NCI-H748 (cell line): Measurements from ENCODE around the gene SPG11.

Source experiments
- DNase-seq: peaks from one replicate; lab custom pipeline; 2025; ENCODE audit not compliant: unreplicated experiment; lab: John Stamatoyannopoulos, UW

SPG11 gene

DNA sequence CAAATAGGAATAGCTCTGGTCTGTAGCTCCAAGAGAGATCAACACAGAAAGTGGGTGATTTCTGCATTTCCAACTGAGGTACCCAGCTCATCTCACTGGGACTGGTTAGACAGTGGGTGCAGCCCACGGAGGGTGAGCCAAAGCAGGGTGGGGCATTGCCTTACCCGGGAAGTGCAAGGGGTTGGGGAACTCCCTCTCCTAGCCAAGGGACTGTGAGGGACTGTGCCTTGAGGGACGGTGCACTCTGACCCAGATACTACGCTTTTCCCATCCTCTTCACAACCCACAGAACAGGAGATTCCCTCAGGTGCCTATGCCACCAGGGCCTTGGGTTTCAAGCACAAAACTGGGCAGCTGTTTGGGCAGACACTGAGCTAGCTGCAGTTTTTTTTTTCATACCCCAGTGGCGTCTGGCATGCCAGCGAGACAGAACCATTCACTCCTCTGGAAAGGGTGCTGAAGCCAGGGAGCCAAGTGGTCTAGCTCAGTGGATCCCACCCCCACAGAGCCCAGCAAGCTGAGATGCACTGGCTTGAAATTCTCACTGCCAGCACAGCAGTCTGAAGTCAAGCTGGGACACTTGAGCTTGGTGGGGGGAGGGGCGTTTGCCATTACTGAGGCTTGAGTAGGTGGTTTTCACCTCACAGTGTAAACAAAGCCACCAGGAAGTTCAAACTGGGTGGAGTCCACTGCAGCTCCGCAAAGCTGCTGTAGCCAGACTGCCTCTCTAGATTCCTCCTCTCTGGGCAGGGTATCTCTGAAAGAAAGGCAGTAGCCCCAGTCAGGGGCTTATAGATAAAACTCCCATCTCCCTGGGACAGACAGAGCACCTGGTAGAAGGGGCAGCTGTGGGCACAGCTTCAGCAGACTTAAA is 19.6 kb upstream of the SPG11 start:
- DNase-seq: peak; percentile 82

DNA sequence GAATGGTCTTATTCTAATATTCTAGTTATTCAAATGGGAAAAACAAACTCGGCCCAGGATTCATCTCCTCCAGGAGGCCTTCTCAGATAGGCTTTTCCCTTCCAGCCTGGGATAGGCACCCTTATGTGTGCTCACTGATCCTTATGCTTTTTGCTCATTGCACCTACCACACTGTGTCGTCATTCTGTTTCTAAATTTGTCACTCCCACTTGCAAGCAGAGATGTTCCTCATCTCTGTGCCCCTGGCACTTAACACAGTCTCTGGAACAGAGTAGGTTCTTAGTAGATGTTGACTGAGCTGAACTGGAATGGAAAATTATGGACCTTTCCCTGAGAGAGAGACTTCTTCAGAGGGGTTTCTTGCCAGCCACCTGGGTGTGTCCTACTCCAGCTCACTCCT is 18.7 kb upstream of the SPG11 start:
- no peak for DNase-seq

DNA sequence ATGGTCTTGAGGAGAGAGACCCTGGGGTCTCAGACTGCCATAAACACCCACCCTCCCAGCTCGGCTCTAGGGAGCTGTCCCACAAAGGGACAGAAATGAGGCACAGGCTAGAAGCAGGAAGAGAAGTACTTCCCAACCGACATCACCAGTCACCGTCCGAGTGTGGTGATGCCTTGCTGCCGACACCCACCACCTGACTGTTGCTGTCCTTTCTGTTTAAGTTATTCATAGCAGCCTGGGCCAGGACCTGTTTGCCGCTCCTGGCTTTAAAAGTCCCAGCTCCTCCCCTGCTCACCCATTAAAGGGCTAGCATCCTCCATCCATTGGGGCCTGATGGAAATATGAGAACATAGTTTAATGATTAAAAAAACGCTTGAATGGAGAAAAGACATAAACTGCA is 13.2 kb upstream of the SPG11 start:
- DNase-seq: no peak

DNA sequence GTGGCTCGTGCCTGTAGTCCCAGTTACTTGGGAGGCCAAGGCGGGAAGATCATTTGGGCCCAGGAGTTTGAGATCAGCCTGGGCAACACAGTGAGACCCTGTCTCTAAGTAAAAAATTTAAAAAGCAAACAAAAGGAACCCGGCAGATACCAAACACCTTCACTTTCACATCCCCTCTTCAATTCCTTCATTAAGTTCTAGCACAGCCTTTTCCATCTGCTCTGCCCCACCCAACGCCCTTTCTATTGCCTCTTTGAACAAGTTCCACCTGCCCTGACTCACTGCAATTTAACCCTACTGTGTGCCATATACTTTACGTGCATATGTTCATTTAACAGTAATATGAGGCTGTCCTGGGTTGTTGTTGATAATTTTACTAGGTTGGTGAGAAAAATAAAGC is 12.4 kb upstream of the SPG11 start:
- DNase-seq: no peak

DNA sequence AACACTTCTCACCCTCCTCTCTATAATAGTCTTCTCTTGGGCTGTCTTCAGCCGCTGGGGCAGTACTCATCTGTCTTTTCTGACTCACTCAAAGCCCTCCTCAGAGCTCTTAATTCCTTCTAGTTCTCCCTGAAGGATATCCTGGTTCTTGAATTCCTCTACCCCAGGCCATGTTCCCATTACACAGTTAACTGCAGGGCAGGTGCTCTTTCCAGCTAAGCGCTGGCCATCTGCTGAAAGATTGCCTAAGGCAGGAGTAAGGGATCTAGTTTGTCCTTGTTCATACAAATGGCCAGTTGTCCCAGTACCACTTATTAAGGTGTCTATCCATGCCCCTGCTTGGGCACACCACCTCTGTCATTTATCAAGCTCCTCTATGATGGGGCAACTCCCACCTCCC is 10.2 kb upstream of the SPG11 start:
- no peak for DNase-seq

DNA sequence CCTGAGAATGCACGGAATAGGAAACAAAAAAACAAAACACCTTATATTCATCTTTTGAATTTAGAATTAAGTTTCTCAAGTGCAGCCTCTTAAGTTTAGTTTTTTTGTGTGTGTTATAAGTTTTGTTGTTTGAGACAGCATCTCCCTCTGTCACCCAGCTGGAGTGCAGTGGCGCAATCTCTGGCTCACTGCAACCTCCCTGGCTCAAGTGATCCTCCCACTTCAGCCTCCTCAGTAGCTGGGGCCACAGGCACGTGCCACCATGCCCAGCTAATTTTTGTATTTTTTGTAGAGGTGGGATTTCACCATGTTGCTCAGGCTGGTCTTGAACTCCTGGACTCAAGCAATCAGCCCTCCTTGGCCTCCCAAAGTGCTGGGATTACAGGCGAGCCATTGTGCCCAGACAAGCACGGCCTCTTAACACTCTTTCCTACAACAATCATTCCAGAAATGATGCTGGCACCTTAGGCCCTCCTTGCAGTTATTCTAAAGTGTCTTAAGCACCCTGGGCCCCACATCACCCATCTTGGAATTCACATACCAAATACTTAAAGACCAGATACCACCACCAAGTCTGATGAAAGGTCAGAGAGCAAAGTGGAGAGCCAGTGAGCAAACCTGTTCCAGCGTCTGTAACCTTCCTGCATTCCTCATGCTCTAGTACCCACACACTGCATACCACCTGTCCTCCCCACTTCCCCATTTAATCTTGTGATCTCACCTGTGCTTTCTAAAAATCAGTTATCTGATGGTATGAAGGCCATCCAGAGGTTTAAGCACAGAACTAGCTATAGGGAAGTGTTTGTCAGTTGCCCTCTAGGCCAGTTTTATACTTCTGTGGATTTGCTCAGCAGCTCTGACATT is 6.9 kb upstream of the SPG11 start:
- DNase-seq: no peak

DNA sequence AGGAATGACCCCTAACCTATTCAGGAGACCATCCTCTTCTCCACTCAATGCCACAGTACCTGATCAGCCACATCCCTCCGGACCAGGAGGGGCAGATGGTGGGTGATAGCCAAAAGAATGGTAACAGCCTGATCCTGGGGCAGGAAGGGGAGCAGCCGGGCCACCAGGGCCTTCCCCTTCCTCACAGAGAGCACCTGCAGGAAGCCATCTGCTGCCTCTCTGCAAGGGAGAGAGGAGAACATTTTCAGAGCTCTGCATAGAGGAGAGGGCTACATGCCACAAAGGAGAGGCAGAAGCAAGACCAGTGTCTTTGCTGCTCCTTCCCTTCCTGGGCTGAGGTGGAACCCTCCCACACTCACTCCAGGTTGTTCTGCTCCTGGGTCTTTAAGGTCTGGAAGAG is 5.5 kb upstream of the SPG11 start:
- no peak for DNase-seq

DNA sequence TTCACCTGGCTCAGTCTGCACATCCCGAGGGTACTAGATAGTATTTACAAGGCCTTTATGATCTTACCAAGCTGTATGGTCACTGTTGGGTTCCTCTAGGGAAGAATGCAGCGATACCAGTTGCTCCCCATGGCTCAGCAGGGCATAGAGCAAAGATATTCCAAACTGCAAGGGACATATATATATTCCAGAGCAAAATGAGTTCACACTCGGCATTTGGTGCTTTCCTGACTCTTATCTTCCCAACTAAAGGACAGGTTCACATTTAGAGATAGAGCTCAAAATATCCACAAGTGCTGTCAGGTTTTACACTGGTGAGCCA is 3.5 kb upstream of the SPG11 start:
- DNase-seq: no peak

DNA sequence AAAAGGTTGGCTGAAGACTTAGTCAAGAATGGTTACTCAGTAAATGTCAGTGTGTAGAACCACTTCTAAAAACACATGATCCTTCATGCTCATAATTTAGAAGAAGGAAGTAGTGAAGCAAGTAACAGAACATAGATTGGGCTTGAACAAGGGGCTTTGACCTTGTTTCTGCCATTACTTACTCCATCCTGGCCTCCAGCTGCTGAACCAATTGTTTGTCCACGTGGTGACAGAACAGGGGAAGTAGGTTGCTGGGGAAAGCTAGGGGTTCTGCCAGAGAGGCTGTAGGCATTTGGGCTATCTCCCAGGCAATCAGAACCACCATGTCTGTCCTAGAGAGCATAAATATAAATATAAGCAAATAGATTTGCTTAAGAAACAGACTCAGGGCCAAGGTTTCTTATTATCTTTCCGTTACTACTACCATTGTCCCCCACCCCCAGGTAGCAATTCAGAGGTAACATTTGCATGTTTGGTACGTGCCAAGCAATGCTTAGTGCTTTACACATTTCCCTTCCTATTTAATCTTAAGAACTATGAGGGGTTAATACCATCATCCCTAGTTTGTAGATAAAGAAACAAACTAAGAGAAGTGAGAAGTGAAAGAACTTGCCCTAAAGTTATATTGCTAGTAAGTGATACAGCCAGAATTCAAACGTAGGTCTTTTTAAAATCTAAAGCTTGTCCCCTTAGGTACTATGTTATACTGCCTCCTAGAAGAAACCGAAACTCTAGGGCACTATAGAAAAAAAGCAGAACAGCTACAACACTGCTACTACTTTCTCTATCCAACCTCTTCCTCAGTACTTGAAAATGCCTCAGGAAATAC is 3.0 kb upstream of the SPG11 start:
- DNase-seq: no peak

DNA sequence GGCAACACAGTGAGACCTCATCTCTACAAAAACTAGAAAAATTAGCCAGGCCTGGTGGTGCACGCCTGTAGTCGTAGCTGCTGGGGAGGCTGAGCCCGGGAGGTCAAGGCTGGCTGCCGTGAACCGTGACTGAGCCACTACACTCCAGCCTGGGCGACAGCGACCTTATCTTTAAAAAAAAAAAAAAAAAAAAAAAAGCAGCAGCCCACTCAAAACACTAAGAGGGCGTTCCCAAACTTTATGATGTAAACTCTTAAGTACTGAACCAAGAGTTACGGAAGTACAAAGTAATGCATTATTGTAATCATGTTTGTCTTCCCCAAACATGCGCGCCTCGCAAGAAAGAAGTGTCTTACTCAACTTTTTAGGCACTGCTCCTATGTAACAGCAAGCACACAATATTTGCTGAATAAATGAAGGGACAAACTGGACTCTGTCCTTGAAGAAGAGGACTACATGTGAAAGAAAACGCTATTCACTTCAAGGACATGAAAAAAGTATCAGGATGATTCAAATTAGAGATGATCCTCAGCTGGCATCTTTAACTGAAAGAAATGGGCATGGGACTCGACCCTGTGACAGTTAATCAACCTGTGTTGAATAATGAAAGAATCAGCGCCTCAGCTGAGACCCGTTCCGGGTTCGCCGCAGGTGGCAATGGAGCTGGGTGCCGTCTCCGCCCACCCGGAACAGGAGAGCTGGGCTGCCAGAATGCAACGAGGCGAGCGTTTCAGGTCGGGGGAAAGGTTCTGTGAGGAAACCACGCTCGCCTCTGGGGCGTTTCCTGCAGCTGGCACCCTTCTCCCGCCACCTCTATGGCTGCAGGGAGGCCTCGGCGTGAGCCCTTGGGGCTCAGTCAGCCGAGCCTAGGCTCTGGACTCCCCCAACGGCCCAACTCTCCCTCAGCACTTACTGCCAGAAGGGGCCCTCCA is 718 bp downstream of the SPG11 start:
- DNase-seq: peak; percentile 68

DNA sequence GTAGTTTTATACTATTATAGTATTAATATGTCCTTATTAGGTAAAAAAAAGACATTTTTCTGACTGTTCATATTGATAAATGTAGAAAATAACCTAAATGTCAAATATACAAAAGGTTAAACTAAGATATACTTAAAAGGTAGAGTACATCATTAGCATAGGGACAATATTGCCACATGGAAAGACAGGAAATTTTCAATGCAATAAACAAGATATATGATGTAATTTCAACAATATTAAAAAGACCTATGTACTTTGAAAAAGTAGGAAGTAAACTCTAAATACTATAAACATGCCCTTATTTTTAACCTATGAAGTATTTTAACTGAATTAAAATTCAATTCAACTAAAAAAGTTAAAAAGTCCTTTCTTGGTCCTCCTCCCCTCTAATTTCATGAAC is 1.9 kb downstream of the SPG11 start:
- DNase-seq: no peak

DNA sequence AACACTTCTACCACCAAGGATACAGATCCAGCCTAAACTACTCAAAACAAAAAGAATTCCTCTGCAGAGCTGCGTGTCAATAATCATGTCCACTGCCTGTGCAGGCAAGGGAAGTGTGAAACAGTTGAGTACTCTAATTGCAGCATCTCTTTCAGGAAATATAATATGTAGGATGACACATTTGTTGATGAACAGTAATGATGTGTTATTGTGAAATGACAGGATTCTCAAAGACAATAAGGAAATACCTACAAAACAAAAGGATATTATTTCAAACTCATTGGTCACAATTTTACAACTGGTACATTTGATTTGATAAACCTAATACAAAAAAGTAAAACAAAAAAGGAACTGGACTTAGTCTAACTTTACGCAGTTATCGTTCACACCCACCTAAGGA is 4.4 kb downstream of the SPG11 start:
- DNase-seq: no peak

DNA sequence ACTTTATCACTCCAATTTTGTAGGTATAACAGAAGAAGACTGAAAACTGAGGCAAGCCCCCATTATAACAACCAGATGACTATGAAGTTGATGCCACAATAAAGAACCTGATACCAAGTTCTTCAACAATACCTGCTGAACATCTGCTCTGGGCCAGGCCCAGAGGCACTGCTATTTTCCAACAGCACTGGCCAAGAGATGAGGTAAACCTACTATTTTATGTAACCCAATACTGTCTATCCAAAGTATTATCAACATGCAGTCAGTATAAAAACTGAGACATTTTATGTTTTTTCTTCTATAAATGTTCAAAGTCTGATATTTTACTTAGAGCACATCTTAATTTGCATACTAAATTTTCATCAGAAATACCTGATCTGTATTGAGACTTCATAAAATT is 6.1 kb downstream of the SPG11 start:
- DNase-seq: no peak

DNA sequence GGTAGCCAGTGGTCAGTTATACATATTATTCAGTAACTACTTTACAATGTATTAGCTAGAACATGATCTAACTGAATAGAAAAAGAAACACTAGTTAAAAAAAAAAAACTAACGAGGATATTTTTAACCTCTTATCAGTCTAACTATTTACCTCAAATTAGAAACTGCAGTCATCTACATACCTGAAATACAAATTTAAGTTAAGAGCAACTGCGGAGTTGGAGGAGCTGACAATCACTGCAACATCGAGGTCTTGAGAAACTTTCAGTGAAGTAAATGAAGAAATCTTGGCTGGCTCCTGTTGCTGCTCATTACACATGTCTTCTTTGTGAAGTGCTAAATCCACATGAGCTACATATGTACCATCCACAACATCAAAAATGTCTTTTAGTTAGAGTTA is 6.5 kb downstream of the SPG11 start:
- no peak for DNase-seq

DNA sequence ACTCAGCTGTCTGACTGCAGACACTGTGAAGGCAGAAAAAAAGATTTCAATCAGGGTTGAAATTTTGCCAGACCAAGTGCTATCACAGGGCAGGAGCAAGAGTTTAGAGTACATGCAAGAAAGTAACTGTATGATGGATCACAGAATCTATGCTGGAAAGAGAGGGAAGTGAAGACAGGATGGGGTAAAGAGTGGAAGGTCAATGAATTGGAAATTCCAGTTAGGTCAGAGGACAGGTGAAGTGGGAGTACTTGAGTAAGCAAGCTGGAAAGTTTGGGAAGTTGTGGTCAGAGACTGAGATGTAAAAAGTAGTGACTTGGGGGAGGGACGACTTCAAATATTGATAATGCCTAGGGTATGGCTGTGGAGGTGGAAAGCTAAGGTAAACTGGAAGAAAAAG is 7.2 kb downstream of the SPG11 start:
- no peak for DNase-seq

DNA sequence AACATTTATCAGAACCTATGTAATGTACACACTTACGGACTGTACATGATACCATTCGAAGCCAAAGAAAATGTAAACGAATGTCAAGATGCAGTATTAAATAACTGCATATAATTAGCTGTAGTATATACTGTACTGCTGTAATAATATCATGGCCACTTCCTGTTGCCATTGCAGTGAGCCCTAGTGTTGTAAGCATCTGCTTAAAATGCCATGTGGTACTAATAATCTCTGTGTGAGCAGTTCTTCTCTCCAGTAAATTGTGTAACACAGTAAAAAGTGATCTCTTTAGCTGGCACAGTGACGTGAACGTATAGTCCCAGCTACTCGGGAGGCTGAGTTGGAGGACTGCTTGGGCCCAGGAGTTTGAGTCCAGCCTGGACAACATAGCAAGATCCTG is 8.6 kb downstream of the SPG11 start:
- no peak for DNase-seq

DNA sequence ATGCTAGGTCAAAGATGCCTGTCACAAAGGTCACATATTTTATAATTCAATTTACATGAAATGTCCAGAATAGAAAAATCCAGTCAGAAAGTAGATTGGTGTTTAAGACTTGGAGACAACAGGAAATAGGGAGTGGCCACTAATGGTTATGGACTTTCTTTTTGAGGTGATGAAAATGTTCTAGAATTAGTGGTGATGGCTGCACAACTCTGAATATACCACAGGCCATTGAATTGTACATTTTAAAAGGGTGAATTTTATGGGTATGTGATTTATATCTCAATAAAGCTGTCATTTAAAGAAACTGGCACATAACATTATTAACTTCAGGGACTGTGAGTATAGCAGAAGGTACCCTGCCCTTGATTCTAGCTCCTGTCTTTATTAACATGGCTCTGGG is 15.8 kb downstream of the SPG11 start:
- DNase-seq: no peak

DNA sequence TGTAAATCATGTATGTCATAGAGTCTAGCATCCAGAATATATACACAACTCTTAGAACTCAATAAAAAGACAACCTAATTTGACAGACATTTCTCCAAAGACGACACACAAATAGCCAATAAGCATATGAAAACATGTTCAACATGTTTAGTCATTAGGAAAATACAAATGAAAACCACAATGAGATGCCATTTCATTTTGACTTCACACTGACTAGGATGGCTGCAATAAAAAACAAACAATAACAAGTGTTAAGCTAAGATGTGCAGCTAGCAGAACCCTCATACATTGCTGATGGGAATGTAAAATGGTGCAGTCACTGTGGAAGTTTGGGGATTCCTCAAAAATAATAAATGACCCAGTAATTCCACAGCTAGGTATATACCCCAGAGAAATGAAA is 16.4 kb downstream of the SPG11 start:
- no peak for DNase-seq

DNA sequence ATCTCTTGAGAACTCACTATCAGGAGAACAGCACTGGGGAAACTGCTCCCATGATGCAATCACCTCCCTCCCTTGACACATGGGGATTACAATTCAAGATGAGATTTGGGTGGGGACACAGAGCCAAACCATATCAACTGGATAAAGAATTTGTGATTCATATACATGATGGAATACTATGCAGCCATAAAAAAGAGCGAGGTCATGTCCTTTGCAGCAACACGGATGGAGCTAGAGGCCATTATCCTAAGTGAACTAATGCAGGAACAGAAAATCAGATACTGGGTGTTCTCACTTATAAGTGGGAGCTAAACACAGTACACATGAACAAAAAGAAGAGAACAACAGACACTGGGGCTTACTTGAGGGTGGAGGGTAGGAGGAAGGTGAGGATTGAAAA is 17.0 kb downstream of the SPG11 start:
- DNase-seq: no peak

DNA sequence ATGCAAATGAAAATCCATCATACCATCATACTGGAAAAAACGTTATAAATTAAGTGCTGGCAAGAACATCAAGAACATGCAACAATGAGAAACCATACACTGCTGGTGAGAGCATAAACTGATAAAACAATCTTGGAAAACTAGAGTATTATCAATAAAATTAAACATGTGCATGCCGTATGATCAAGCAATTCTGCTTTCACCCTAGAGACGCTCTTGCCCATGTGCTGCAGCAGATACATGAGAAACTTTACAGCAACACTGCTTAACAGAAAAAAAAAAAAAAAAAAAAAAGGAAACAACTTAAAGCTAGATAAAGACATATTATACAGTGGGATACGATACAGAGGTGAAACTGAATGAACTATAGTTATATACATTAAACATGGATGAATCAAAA is 21.8 kb downstream of the SPG11 start:
- DNase-seq: no peak

DNA sequence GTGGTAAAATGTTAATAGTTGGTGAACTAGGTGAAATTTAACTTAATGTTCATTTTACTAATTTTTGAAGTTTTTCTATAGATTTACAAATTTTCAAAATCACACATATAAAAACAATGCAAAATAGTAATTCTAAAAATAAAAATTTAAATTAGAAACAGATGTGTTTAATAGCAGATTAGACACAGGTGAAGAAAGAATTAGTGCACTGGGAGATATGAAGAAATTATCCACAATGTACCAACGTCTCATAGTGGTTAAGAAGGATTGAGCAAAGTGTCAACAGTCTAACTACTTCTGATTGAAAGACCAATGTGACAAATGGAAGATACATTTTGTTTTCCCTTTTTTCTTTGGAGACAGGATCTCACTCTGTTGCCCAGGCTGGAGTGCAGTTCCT is 26.5 kb downstream of the SPG11 start:
- DNase-seq: no peak
